HG03045 (cell line): ENCODE measurements around the gene DUSP1.

Source experiments
- ATAC-seq: cut with Tn5 transposase; IDR thresholded peaks from one replicate; pipeline ENCODE4 v1.9.1; 2021; ENCODE audit warnings: mild to moderate bottlenecking, moderate library complexity; ENCODE audit not compliant: unreplicated experiment

The DUSP1 gene

DNA sequence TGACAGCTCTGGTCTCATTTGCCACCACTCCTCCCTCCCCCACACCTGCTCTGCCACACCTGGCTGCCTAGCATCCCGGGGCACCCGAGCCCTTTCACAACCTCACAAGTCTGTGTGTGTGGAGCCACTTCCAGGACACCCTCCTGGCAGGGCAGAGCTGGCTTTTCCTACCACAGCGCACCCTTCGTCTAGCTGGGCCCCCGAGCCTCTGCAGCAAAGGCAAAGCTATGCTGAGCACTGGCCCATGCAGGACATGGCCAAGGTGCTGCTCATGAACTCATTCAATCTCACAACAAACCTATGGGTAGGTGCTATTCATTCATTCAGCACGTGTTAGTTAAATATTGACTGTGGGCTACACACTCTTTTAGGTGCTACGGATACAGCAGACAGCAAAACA is 43.4 kb downstream of the DUSP1 start:
- ATAC-seq, result no peak

- no peak for ATAC-seq
Measured at GRCh38 chr5:172726966-172727365, 44.0 kb downstream of the DUSP1 start.

- no peak for ATAC-seq
Measured at GRCh38 chr5:172725785-172726184, 45.2 kb downstream of the DUSP1 start.

- no peak for ATAC-seq
Measured at GRCh38 chr5:172725273-172725672, 45.7 kb downstream of the DUSP1 start.

- ATAC-seq, result no peak
Measured at GRCh38 chr5:172724242-172725183, 46.5 kb downstream of the DUSP1 start.

- no peak for ATAC-seq
Measured at GRCh38 chr5:172723508-172723907, 47.5 kb downstream of the DUSP1 start.

- ATAC-seq, result no peak
Measured at GRCh38 chr5:172722327-172722815, 48.6 kb downstream of the DUSP1 start.

DNA sequence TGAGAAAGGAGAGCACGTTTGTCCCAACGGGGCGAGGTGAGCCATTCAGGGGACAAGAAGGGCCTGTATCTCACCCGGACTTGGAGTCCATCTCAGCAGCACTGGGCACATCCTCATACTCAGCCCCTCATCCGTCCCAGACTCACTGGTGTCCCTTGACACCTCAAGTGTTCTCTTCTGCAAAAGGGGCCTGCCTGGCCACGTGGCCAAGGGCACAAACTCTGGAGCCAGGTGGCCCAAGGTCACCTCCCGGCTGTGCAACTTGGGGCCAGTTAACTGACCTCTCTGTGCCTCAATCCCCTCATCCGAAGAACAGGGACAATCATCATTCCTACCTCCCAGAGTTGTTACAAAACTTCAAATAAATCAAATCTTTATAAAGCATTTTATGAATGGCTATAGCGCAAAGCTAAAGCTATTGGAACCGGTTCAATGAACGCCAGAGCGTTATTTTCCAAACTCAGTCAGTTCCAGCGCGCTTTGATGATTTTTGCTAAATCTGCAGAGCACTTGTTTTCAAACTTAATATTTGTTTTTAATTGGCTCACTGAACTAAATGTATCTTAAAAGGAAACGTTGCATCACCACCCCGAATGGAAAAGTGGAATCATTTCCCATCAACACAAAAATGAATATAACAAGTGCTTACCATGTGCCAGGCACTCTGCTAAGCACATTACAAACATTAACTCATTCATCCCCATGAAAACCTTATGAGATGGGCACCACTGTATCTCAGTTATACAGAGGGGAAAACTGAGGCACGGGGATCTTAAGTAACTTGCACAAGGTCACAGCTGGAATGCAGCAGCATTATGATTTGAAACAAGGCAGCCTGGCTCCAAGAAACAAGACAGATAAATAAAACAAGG is 49.3 kb downstream of the DUSP1 start:
- ATAC-seq, result no peak

DNA sequence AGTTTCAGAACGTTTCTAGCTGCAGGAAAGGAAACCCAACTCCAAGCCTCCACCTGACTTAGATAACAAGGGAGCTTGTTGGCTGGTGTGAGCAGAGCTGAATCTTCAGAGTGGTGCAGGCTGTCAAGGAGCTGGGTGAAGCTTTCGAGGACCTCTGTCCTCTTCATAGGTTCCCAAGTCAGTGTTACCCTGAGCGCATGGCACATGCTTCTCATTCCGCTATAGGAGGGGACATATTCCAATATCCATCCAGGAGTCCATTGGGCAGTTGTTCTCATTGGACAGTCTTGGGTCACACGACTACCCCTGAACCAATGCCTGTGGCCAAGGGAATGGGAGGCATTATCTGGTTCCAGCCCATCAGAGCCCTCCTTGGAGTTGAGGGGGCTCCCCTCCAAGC is 50.3 kb downstream of the DUSP1 start:
- no peak for ATAC-seq

GRCh38 chr5:172719211-172719610 is 51.8 kb downstream of the DUSP1 start:
- no peak for ATAC-seq

DNA sequence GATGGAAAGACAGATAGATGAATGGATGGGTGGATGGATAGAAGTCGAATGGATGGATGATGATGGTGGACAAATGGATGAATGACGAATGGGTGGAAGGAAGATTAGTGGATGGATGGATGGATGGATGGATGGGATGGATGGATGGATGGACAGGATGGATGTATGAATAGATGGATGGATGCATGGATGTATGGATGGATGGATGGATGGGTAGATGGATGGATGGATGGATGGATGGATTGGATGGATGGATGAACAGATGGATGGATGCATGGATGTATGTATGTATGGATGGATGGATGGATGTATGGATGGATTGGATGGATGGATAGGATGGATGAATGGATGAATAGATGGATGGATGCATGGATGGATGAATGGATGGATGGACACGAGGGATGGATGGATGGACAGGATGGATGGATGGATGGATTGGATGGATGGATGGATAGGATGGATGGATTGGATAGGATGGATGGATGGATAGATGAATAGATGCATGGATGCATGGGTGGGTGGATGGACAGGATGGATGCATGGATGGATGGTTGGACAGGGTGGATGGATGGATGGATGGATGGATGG is 52.4 kb downstream of the DUSP1 start:
- ATAC-seq, result no peak
